H9 (cell line): ENCODE data around the gene TRPV5. TPM values are rescaled to one million over a fixed set of nuclear protein-coding genes. Genes with fewer than 3 reads are reported as not detected.

Experiments used
- DNase-seq: peaks from one replicate; pipeline ENCODE4 v3.0.0-alpha.2; 2017
- H2AFZ ChIP-seq: one replicate; pipeline ENCODE4 v1.6.1; 2013; ENCODE audit warnings: mild to moderate bottlenecking, low read length, control low read depth, moderate library complexity
- H2AK5ac ChIP-seq: 2 replicates; pipeline ENCODE4 v1.6.1; 2013; ENCODE audit warnings: low read length, control low read depth, mixed read lengths; ENCODE audit not compliant: insufficient read length
- H2BK120ac ChIP-seq: one replicate; pipeline ENCODE4 v1.6.1; 2013; ENCODE audit warnings: low read depth, mild to moderate bottlenecking, low read length, control low read depth, inconsistent platforms; ENCODE audit not compliant: poor library complexity, severe bottlenecking
- H2BK12ac ChIP-seq: 2 replicates; pipeline ENCODE4 v1.6.1; 2013; ENCODE audit warnings: low read length, control low read depth, mixed read lengths, low read depth; ENCODE audit not compliant: insufficient read length
- H2BK15ac ChIP-seq: 2 replicates; pipeline ENCODE4 v1.6.1; 2013; ENCODE audit warnings: low read depth, low read length, control low read depth
- H2BK20ac ChIP-seq: one replicate; pipeline ENCODE4 v1.6.1; 2013; ENCODE audit warnings: low read depth, mild to moderate bottlenecking, low read length, control low read depth, inconsistent platforms; ENCODE audit not compliant: poor library complexity, severe bottlenecking
- H2BK5ac ChIP-seq: 2 replicates; pipeline ENCODE4 v1.6.1; 2013; ENCODE audit warnings: low read length, control low read depth, mixed read lengths; ENCODE audit not compliant: insufficient read length
- H3K14ac ChIP-seq: 2 replicates; pipeline ENCODE4 v1.6.1; 2013; ENCODE audit warnings: low read length, control low read depth; ENCODE audit not compliant: insufficient read depth
- H3K18ac ChIP-seq: 2 replicates; pipeline ENCODE4 v1.6.1; 2013; ENCODE audit warnings: low read depth, mild to moderate bottlenecking, mixed read lengths, low read length, control low read depth; ENCODE audit not compliant: insufficient read length
- H3K23ac ChIP-seq: 2 replicates; pipeline ENCODE4 v1.6.1; 2013; ENCODE audit warnings: low read length, control low read depth, mixed read lengths, low read depth; ENCODE audit not compliant: insufficient read length
- H3K23me2 ChIP-seq: 2 replicates; pipeline ENCODE4 v1.6.1; 2013; ENCODE audit warnings: low read depth, mild to moderate bottlenecking, mixed read lengths, low read length, control low read depth; ENCODE audit not compliant: insufficient read length, poor library complexity, severe bottlenecking
- H3K27ac ChIP-seq: 2 replicates; pipeline ENCODE4 v1.5.1; 2013; ENCODE audit warnings: low read length, control low read depth, mixed read lengths, low read depth; ENCODE audit not compliant: insufficient read length
- H3K27me3 ChIP-seq: 2 replicates; pipeline ENCODE4 v1.6.1; 2013; ENCODE audit warnings: low read length, control low read depth, inconsistent platforms; ENCODE audit not compliant: insufficient read depth
- H3K4ac ChIP-seq: 2 replicates; pipeline ENCODE4 v1.6.1; 2013; ENCODE audit warnings: low read depth, mild to moderate bottlenecking, control low read depth, inconsistent platforms, low read length, moderate library complexity
- H3K4me1 ChIP-seq: 2 replicates; pipeline ENCODE4 v1.6.1; 2013; ENCODE audit warnings: low read length, control low read depth, inconsistent platforms; ENCODE audit not compliant: insufficient read depth
- H3K4me2 ChIP-seq: 2 replicates; pipeline ENCODE4 v1.6.1; 2013; ENCODE audit warnings: low read length, control low read depth, mixed read lengths; ENCODE audit not compliant: insufficient read length, insufficient read depth
- H3K56ac ChIP-seq: 2 replicates; pipeline ENCODE4 v1.6.1; 2013; ENCODE audit warnings: low read depth, mild to moderate bottlenecking, mixed read lengths, low read length, control low read depth; ENCODE audit not compliant: insufficient read length
- H3K79me1 ChIP-seq: 2 replicates; pipeline ENCODE4 v1.6.1; 2013; ENCODE audit warnings: low read depth, mild to moderate bottlenecking, moderate library complexity, low read length, control low read depth, inconsistent platforms; ENCODE audit not compliant: insufficient read depth, poor library complexity, severe bottlenecking
- H3K79me2 ChIP-seq: 2 replicates; pipeline ENCODE4 v1.6.1; 2013; ENCODE audit warnings: low read length, control low read depth, inconsistent platforms; ENCODE audit not compliant: insufficient read depth
- H3K9ac ChIP-seq: 2 replicates; pipeline ENCODE4 v1.6.1; 2013; ENCODE audit warnings: low read length, control low read depth, mixed read lengths; ENCODE audit not compliant: insufficient read length; ENCODE audit errors: extremely low read depth
- H3K9me3 ChIP-seq: one replicate; pipeline ENCODE4 v1.6.1; 2013; ENCODE audit warnings: low read depth, low read length, inconsistent platforms; ENCODE audit not compliant: control insufficient read depth
- H3T11ph ChIP-seq: one replicate; pipeline ENCODE4 v1.6.1; 2013; ENCODE audit warnings: mild to moderate bottlenecking, low read length, control low read depth, inconsistent platforms
- H4K20me1 ChIP-seq: one replicate; pipeline ENCODE4 v1.6.1; 2013; ENCODE audit not compliant: control insufficient read depth, insufficient read length, insufficient read depth
- H4K5ac ChIP-seq: 2 replicates; pipeline ENCODE4 v1.6.1; 2013; ENCODE audit warnings: low read depth, mild to moderate bottlenecking, mixed read lengths, low read length, control low read depth; ENCODE audit not compliant: insufficient read length
- H4K8ac ChIP-seq: replicated peaks from 2 replicates; pipeline ENCODE4 v1.6.1; 2013; ENCODE audit warnings: low read length, control low read depth, mixed read lengths, low read depth; ENCODE audit not compliant: insufficient read length
- H4K91ac ChIP-seq: 2 replicates; pipeline ENCODE4 v1.6.1; 2013; ENCODE audit warnings: low read depth, mild to moderate bottlenecking, moderate library complexity, mixed read lengths, low read length, control low read depth; ENCODE audit not compliant: insufficient read length
- H3K27ac Mint-ChIP-seq, 3 experiments: 2 replicates in 2 of 3; 3 replicates in 1 of 3; pipeline ENCODE4 v1.8.0; 2020 to 2021; ENCODE audit warnings: mixed read lengths in 3 of 3, mild to moderate bottlenecking in 1 of 3, moderate library complexity in 1 of 3
- H3K27me3 Mint-ChIP-seq: 2 replicates; pipeline ENCODE4 v1.8.0; 2021; ENCODE audit warnings: low read depth, mild to moderate bottlenecking, moderate library complexity, mixed read lengths
- H3K36me3 Mint-ChIP-seq, 3 experiments: 2 replicates in 2 of 3; 3 replicates in 1 of 3; pipeline ENCODE4 v1.8.0; 2020 to 2021; ENCODE audit warnings: low read depth in 3 of 3, mixed read lengths in 3 of 3; ENCODE audit not compliant: insufficient read depth in 1 of 3
- H3K4me1 Mint-ChIP-seq, 2 experiments: 2 replicates each; pipeline ENCODE4 v1.8.0; 2020; ENCODE audit warnings: mixed read lengths in 2 of 2
- H3K4me3 Mint-ChIP-seq, 2 experiments: 2 replicates in 1 of 2; 3 replicates in 1 of 2; pipeline ENCODE4 v1.8.0; 2020 to 2021; ENCODE audit warnings: mild to moderate bottlenecking in 2 of 2, mixed read lengths in 2 of 2, moderate library complexity in 1 of 2
- H3K9me3 Mint-ChIP-seq, 2 experiments: 2 replicates in 1 of 2; 3 replicates in 1 of 2; pipeline ENCODE4 v1.8.0; 2020; ENCODE audit warnings: mild to moderate bottlenecking in 2 of 2, mixed read lengths in 2 of 2, moderate library complexity in 1 of 2
- CTCF ChIP-seq: fragments of 200-600 bp; sonication (generic); conservative IDR thresholded peaks from 3 replicates; pipeline ENCODE4 v1.8.0; 2021; ENCODE audit warnings: antibody characterized with exemption, mild to moderate bottlenecking
- WGBS: extraction: QIAGEN DNeasy Blood & Tissue Kit; methylation state at CpG from one replicate; pipeline ENCODE4 v1.1.7; 2013; ENCODE audit warnings: missing lambda C conversion rate, low lambda C conversion rate, mixed read lengths; ENCODE audit not compliant: insufficient read length; ENCODE audit errors: extremely low coverage; 5-methylcytosine and 5-hydroxymethylcytosine counted together
- total RNA-seq: library from RNA; stranded (reverse); gene quantifications from 2 replicates; pipeline ENCODE4 v1.2.1, GENCODE V29; 2021

TRPV5 gene
- total RNA-seq, 1 experiment from 2014 or later: not detected

- no peaks in the 10 kb centered on the region for H3K4me1 ChIP-seq
- Mint-ChIP-seq H3K9me3 (peaks cover 0 to 9% of the 10 kb centered on the region in 2 experiments; a peak in 2 of 5 replicates), H3K4me1 (no peaks in the 10 kb centered on the region), H3K27ac (no peak overlapping the region; a peak in 1 of 7 replicates), H3K36me3 (peaks cover 0 to 22% (median 11%) of the 10 kb centered on the region in 3 experiments; a peak in 5 of 7 replicates), H3K4me3 (no peak overlapping the region), H3K27me3 (peaks cover 5% of the 10 kb centered on the region)
- H3K18ac ChIP-seq: no peak overlapping the region
- H2BK20ac ChIP-seq: no peak overlapping the region
- H2BK120ac ChIP-seq: no peak overlapping the region
- WGBS: no CpG with 5 or more reads among the region's 7 CpGs
- H3K23ac ChIP-seq: no peak overlapping the region
- H3K56ac ChIP-seq: no peak overlapping the region
- TF ChIP-seq CTCF: no peak
- no peak overlapping the region for H4K5ac ChIP-seq
- H4K20me1 ChIP-seq: no peaks in the 10 kb centered on the region
- no peak overlapping the region for H2BK15ac ChIP-seq
- no peak overlapping the region for H4K91ac ChIP-seq
- no peak overlapping the region for H3T11ph ChIP-seq
- no peak overlapping the region for H2AK5ac ChIP-seq
- H3K27ac ChIP-seq: no peak overlapping the region
- no peak overlapping the region for H2AFZ ChIP-seq
- no peak overlapping the region for H2BK12ac ChIP-seq
- H3K79me1 ChIP-seq: no peaks in the 10 kb centered on the region
- no peak overlapping the region for H3K4ac ChIP-seq
- H3K79me2 ChIP-seq: no peaks in the 10 kb centered on the region
- no peak overlapping the region for H3K4me2 ChIP-seq
- no peak for DNase-seq
- no peaks in the 10 kb centered on the region for H3K23me2 ChIP-seq
- no peaks in the 10 kb centered on the region for H3K9me3 ChIP-seq
- no peaks in the 10 kb centered on the region for H3K27me3 ChIP-seq
- H2BK5ac ChIP-seq: no peak overlapping the region
- no peak overlapping the region for H4K8ac ChIP-seq
- H3K9ac ChIP-seq: no peak overlapping the region
- no peak overlapping the region for H3K14ac ChIP-seq
Measured at GRCh38 chr7:142874409-142874808, 59.1 kb downstream of the TRPV5 start.
